ENCODE measurements around the gene DMKN.
"Not testable (repeated sequence)": the region's sequence is repeated elsewhere in the genome, so short reads cannot be mapped to it uniquely, and the experiment has no call there.

DMKN gene

GRCh38 chr19:35462476-35462953 is 50.9 kb downstream of the DMKN start:
- no peak for DNase-seq (ENCODE audit: low read depth in 2 of 2)

GRCh38 chr19:35461788-35462187 is 51.7 kb downstream of the DMKN start:
- not testable (repeated sequence) for DNase-seq (ENCODE audit: low read depth in 2 of 2)

- DNase-seq (ENCODE audit: low read depth in 2 of 2): no peak
Measured at GRCh38 chr19:35461060-35461459, 52.4 kb downstream of the DMKN start.

- DNase-seq (ENCODE audit: low read depth in 2 of 2): no peak
Measured at GRCh38 chr19:35460608-35461007, 52.8 kb downstream of the DMKN start.

- DNase-seq (ENCODE audit: low read depth in 2 of 2): no peak
Measured at GRCh38 chr19:35459414-35460082, 53.9 kb downstream of the DMKN start.

- DNase-seq (ENCODE audit: low read depth in 2 of 2): no peak
Measured at GRCh38 chr19:35458731-35459391, 54.6 kb downstream of the DMKN start.

GRCh38 chr19:35458192-35458591 is 55.3 kb downstream of the DMKN start:
- DNase-seq (ENCODE audit: low read depth in 2 of 2): no peak

GRCh38 chr19:35457173-35457572 is 56.3 kb downstream of the DMKN start:
- DNase-seq (ENCODE audit: low read depth in 2 of 2): no peak

- no peak for DNase-seq (ENCODE audit: low read depth in 2 of 2)
Measured at GRCh38 chr19:35455616-35456201, 57.7 kb downstream of the DMKN start.

- DNase-seq (ENCODE audit: low read depth in 2 of 2): no peak
Measured at GRCh38 chr19:35454663-35455062, 58.8 kb downstream of the DMKN start.

- DNase-seq (ENCODE audit: low read depth in 2 of 2): no peak
Measured at GRCh38 chr19:35451338-35452096, 61.9 kb downstream of the DMKN start.

- DNase-seq (ENCODE audit: low read depth in 2 of 2): no peak
Measured at GRCh38 chr19:35449359-35450043, 63.9 kb downstream of the DMKN start.

- DNase-seq (ENCODE audit: low read depth in 2 of 2): no peak
Measured at GRCh38 chr19:35447606-35448469, 65.6 kb downstream of the DMKN start, which contains the start of gene FFAR2. TSS of gene FFAR2 (plus strand) at chr19:35448257. CDS start at chr19:35449715, 1,458 bp downstream.
